ENCODE results near the gene TRIM41. TPM values are rescaled to one million over a fixed set of nuclear protein-coding genes. Genes with fewer than 3 reads are reported as not detected.
A peak's percentile ranks its signal among the peaks of the same experiment; 100 is the strongest.

TRIM41 gene
- total and polyA plus RNA-seq, 2 of the 13 experiments (the other 11 are each of a cell fraction or from before 2014, with no cell fraction given), result 10.2 to 16.7 TPM

DNA sequence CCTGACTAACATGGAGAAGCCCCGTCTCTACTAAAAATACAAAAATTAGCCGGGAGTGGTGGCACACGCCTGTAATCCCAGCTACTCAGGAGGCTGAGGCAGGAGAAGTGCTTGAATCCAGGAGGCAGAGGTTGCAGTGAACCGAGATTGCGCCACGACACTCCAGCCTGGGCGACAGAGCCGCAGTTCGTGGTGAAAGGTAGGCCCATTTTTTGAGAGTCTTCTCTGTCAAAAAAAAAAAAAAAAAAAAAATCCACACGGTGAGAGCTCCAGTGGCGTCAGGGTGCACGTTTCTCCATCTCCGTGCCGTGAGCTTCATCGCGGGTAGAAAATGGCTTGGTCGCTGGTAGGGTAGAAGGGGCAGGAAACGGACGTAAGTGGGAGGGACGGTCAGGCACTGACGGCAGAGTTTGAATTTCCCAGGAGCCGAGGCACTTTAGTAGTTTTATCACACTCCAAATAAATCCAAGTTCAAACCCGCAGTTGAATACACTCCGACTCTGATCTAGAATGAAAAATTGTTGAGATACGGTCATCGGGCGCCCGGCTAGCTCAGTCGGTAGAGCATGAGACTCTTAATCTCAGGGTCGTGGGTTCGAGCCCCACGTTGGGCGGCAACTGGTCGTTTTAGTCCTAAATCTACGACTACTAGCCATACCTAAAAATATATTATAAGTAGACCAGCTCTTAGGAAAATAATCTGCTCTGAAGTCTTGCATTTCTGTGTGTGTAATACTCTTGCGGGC, 15.7 kb upstream of the TRIM41 start (continued):
- TF ChIP-seq, protein P1, sequence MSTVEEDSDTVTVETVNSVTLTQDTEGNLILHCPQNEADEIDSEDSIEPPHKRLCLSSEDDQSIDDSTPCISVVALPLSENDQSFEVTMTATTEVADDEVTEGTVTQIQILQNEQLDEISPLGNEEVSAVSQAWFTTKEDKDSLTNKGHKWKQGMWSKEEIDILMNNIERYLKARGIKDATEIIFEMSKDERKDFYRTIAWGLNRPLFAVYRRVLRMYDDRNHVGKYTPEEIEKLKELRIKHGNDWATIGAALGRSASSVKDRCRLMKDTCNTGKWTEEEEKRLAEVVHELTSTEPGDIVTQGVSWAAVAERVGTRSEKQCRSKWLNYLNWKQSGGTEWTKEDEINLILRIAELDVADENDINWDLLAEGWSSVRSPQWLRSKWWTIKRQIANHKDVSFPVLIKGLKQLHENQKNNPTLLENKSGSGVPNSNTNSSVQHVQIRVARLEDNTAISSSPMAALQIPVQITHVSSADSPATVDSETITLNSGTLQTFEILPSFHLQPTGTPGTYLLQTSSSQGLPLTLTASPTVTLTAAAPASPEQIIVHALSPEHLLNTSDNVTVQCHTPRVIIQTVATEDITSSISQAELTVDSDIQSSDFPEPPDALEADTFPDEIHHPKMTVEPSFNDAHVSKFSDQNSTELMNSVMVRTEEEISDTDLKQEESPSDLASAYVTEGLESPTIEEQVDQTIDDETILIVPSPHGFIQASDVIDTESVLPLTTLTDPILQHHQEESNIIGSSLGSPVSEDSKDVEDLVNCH (CRISPR knock-in tag; IDR thresholded peaks at IDR 0.05), result no peak
- TF ChIP-seq, protein P2, sequence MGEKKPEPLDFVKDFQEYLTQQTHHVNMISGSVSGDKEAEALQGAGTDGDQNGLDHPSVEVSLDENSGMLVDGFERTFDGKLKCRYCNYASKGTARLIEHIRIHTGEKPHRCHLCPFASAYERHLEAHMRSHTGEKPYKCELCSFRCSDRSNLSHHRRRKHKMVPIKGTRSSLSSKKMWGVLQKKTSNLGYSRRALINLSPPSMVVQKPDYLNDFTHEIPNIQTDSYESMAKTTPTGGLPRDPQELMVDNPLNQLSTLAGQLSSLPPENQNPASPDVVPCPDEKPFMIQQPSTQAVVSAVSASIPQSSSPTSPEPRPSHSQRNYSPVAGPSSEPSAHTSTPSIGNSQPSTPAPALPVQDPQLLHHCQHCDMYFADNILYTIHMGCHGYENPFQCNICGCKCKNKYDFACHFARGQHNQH (CRISPR knock-in tag; IDR thresholded peaks at IDR 0.05), result peak; percentile 64; the same call in 1 of the 2 replicates
- no peak for TF ChIP-seq ATF7 (IDR thresholded peaks at IDR 0.05)
- TF ChIP-seq ATF7 (CRISPR knock-in tag; IDR thresholded peaks at IDR 0.05), result no peak
- no peak; the same call in 1 of the 2 replicates for TF ChIP-seq MIXL1 (CRISPR knock-in tag; IDR thresholded peaks at IDR 0.05)
- TF ChIP-seq ZNF772 (CRISPR knock-in tag; IDR thresholded peaks at IDR 0.05), result 0 out of 2 replicates have a peak, but pooled peaks have one; percentile 46
- no peak for TF ChIP-seq SATB2 (CRISPR knock-in tag; IDR thresholded peaks at IDR 0.05)
- TF ChIP-seq, protein P3, sequence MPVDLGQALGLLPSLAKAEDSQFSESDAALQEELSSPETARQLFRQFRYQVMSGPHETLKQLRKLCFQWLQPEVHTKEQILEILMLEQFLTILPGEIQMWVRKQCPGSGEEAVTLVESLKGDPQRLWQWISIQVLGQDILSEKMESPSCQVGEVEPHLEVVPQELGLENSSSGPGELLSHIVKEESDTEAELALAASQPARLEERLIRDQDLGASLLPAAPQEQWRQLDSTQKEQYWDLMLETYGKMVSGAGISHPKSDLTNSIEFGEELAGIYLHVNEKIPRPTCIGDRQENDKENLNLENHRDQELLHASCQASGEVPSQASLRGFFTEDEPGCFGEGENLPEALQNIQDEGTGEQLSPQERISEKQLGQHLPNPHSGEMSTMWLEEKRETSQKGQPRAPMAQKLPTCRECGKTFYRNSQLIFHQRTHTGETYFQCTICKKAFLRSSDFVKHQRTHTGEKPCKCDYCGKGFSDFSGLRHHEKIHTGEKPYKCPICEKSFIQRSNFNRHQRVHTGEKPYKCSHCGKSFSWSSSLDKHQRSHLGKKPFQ (CRISPR knock-in tag; IDR thresholded peaks at IDR 0.05; ENCODE audit: insufficient replicate concordance), result no peak
- no peak for TF ChIP-seq JUND (CRISPR knock-in tag; IDR thresholded peaks at IDR 0.05)
- TF ChIP-seq PREB (CRISPR knock-in tag; IDR thresholded peaks at IDR 0.05), result no peak
- TF ChIP-seq CEBPG (CRISPR knock-in tag; IDR thresholded peaks at IDR 0.05), result peak; percentile 22; the same call in 1 of the 2 replicates
- TF ChIP-seq CHD4 (IDR thresholded peaks at IDR 0.05; ENCODE audit: borderline replicate concordance, low read length), result peak; percentile 73; the same call in 1 of the 2 replicates
- TF ChIP-seq ZNF350 (CRISPR knock-in tag; IDR thresholded peaks at IDR 0.05; ENCODE audit: borderline replicate concordance, low read depth), result peak; percentile 35; the same call in 1 of the 2 replicates
- TF ChIP-seq ZNF224 (CRISPR knock-in tag; IDR thresholded peaks at IDR 0.05), result 0 out of 2 replicates have a peak, but pooled peaks have one; percentile 44
- TF ChIP-seq ZNF33B (CRISPR knock-in tag; IDR thresholded peaks at IDR 0.05), result no peak
- no peak for TF ChIP-seq POLR2AphosphoS2 (IDR thresholded peaks at IDR 0.05; ENCODE audit: low read depth, low read length)
- TF ChIP-seq, protein P4, sequence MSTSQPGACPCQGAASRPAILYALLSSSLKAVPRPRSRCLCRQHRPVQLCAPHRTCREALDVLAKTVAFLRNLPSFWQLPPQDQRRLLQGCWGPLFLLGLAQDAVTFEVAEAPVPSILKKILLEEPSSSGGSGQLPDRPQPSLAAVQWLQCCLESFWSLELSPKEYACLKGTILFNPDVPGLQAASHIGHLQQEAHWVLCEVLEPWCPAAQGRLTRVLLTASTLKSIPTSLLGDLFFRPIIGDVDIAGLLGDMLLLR (CRISPR knock-in tag; IDR thresholded peaks at IDR 0.05), result no peak
- TF ChIP-seq SALL1 (CRISPR knock-in tag; IDR thresholded peaks at IDR 0.05), result peak; percentile 32
- TF ChIP-seq, protein P5, sequence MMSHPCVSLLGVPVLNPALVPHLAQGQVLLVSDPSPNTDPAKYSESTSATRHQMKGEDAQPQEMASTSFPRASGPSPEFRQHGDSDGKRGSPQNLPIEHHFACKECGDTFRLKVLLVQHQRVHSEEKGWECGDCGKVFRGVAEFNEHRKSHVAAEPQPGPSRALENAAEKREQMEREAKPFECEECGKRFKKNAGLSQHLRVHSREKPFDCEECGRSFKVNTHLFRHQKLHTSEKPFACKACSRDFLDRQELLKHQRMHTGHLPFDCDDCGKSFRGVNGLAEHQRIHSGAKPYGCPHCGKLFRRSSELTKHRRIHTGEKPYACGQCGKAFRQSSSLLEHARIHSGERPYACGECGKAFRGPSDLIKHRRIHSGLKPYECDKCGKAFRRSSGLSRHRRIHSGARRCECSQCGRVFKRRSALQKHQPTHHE (CRISPR knock-in tag; IDR thresholded peaks at IDR 0.05; ENCODE audit: borderline replicate concordance), result no peak
- 0 out of 2 replicates have a peak, but pooled peaks have one; percentile 43 for TF ChIP-seq ZMYM3 (CRISPR knock-in tag; IDR thresholded peaks at IDR 0.05)
